Endothelial cell of umbilical vein (primary cell): ENCODE data around the gene TAPBP. TPM values are rescaled to one million over a fixed set of nuclear protein-coding genes. Genes with fewer than 3 reads are reported as not detected.

Experiments used
- BruUV-seq: library from RNA; stranded (reverse); fragments of 400-500 nt; replicated peaks from 2 replicates; lab custom pipeline; 2021; lab: Mats Ljungman, UMichigan
- CTCF ChIA-PET: fragments of 300-600, 350-600 bp; sonication (Branson Sonifier 250); formaldehyde crosslinking; loops from one replicate; lab custom pipeline; 2021; ENCODE audit warnings: antibody characterized with exemption, inconsistent platforms; lab: Charles Lee
- POLR2A ChIA-PET: fragments of 300-600, 350-600 bp; sonication (Branson Sonifier 250); formaldehyde crosslinking; loops from one replicate; lab custom pipeline; 2021; ENCODE audit warnings: antibody characterized with exemption, inconsistent platforms; lab: Charles Lee
- DNase-seq: peaks from one replicate; pipeline ENCODE4 v3.0.0-alpha.2; 2011; ENCODE audit warnings: low read depth, low spot score
- FAIRE-seq: peaks from 2 replicates; lab custom pipeline; 2011; peaks lifted over from hg19 to GRCh38; lab: Jason Lieb, UNC
- H2AFZ ChIP-seq: 2 replicates; pipeline ENCODE4 v1.6.0; 2012; ENCODE audit warnings: low read depth, low read length, control low read depth, inconsistent platforms
- H3K27ac ChIP-seq: 2 replicates; pipeline ENCODE4 v1.5.1; 2011; ENCODE audit warnings: low read depth, mild to moderate bottlenecking, control low read depth, low read length, moderate library complexity; ENCODE audit not compliant: insufficient read depth
- H3K27me3 ChIP-seq, 2 experiments: 2 replicates each; pipeline versions ENCODE4 v1.6.0 to v1.6.1; 2011; ENCODE audit warnings: low read length in 2 of 2, mixed read lengths in 1 of 2; ENCODE audit not compliant: control insufficient read depth in 2 of 2, insufficient read depth in 2 of 2
- H3K36me3 ChIP-seq, 2 experiments: 2 replicates in 1 of 2; 3 replicates in 1 of 2; pipeline ENCODE4 v1.5.1; 2011; ENCODE audit warnings: low read length in 2 of 2, mild to moderate bottlenecking in 1 of 2, moderate library complexity in 1 of 2; ENCODE audit not compliant: control insufficient read depth in 2 of 2, insufficient read depth in 2 of 2; ENCODE audit errors: extremely low read depth in 1 of 2
- H3K4me1 ChIP-seq: 3 replicates; pipeline ENCODE4 v1.5.1; 2011; ENCODE audit warnings: mild to moderate bottlenecking, low read length; ENCODE audit not compliant: control insufficient read depth, insufficient read depth; ENCODE audit errors: extremely low read depth
- H3K4me2 ChIP-seq: 2 replicates; pipeline ENCODE4 v1.6.1; 2011; ENCODE audit warnings: low read length, control low read depth, mixed read lengths; ENCODE audit not compliant: insufficient read depth
- H3K4me3 ChIP-seq, 3 experiments: fragments of 200-600 bp in 1 of 3; sonication (generic), shearing (Covaris generic) in 1 of 3; replicated peaks in 1 of 3; 2 replicates each; pipeline ENCODE4 v1.5.1; 2011 to 2016; ENCODE audit warnings: control low read depth in 3 of 3, low read length in 3 of 3, mild to moderate bottlenecking in 2 of 3, inconsistent platforms in 1 of 3, low read depth in 1 of 3, moderate library complexity in 1 of 3; ENCODE audit not compliant: insufficient read depth in 1 of 3
- H3K79me2 ChIP-seq: 2 replicates; pipeline ENCODE4 v1.6.0; 2012; ENCODE audit warnings: low read length, inconsistent platforms; ENCODE audit not compliant: control insufficient read depth, insufficient read depth
- H3K9ac ChIP-seq: replicated peaks from 2 replicates; pipeline ENCODE3; 2011; ENCODE audit warnings: low read length, control low read depth; ENCODE audit not compliant: insufficient read depth; ENCODE audit errors: extremely low read depth
- H3K9me1 ChIP-seq: replicated peaks from 3 replicates; pipeline ENCODE4 v1.6.0; 2011; ENCODE audit warnings: mild to moderate bottlenecking, low read length; ENCODE audit not compliant: control insufficient read depth, insufficient read depth; ENCODE audit errors: extremely low read depth
- H3K9me3 ChIP-seq: replicated peaks from 2 replicates; pipeline ENCODE4 v1.5.1; 2012; ENCODE audit warnings: low read length, inconsistent platforms; ENCODE audit not compliant: control insufficient read depth, insufficient read depth
- H4K20me1 ChIP-seq: replicated peaks from 2 replicates; pipeline ENCODE3; 2011; ENCODE audit warnings: mild to moderate bottlenecking, low read length; ENCODE audit not compliant: control insufficient read depth, insufficient read depth; ENCODE audit errors: extremely low read depth
- CTCF ChIP-seq, 2 donors: IDR thresholded peaks; 1 replicate in 1 of 2; 2 replicates in 1 of 2; pipeline ENCODE4 v1.5.1; 2011; ENCODE audit warnings: low read length in 2 of 2, mild to moderate bottlenecking in 2 of 2, moderate library complexity in 2 of 2, control low read depth in 1 of 2, inconsistent platforms in 1 of 2, low read depth in 1 of 2; ENCODE audit not compliant: insufficient read depth in 1 of 2; ENCODE audit errors: extremely low read depth in 1 of 2
- EZH2 ChIP-seq: IDR thresholded peaks from 2 replicates; pipeline ENCODE4 v1.6.1; 2012; ENCODE audit warnings: borderline replicate concordance, low read depth, mild to moderate bottlenecking, moderate library complexity, low read length, inconsistent platforms; ENCODE audit not compliant: severe bottlenecking
- FOS ChIP-seq: IDR thresholded peaks from 2 replicates; pipeline ENCODE4 v1.6.1; 2011; ENCODE audit warnings: mild to moderate bottlenecking, low read length, moderate library complexity, borderline replicate concordance; ENCODE audit not compliant: insufficient read depth
- GATA2 ChIP-seq: IDR thresholded peaks from 2 replicates; pipeline ENCODE4 v1.7.0; 2011; ENCODE audit warnings: low read depth, mild to moderate bottlenecking, moderate library complexity, mixed read lengths, low read length; ENCODE audit not compliant: insufficient read length, insufficient read depth
- JUN ChIP-seq: IDR thresholded peaks from 2 replicates; pipeline ENCODE4 v1.6.1; 2011; ENCODE audit warnings: borderline replicate concordance, low read depth; ENCODE audit not compliant: insufficient read length, insufficient read depth
- MAX ChIP-seq: IDR thresholded peaks from 2 replicates; pipeline ENCODE4 v1.6.1; 2011; ENCODE audit not compliant: insufficient read depth, insufficient read length
- MYC ChIP-seq: IDR thresholded peaks from one replicate; pipeline ENCODE4 v1.6.1; 2011; ENCODE audit warnings: mild to moderate bottlenecking, low read depth, low read length
- POLR2A ChIP-seq: IDR thresholded peaks from 2 replicates; pipeline ENCODE4 v1.6.1; 2012; ENCODE audit warnings: low read depth, mild to moderate bottlenecking, control low read depth, low read length
- POLR2AphosphoS5 ChIP-seq: IDR thresholded peaks from 2 replicates; pipeline ENCODE4 v1.6.1; 2012; ENCODE audit warnings: low read depth, mild to moderate bottlenecking, control low read depth, low read length, moderate library complexity; ENCODE audit not compliant: insufficient read depth
- dilution Hi-C: fragments of 300-500 bp; cut with MboI; formaldehyde crosslinking; loops from one replicate; pipeline ENCODE4 v1.15.0; 2019; ENCODE audit warnings: low sequenced_read_pairs; ENCODE audit not compliant: extremely low pct_ligation_motif_present
- intact Hi-C: fragments of 100-400 bp; cut with micrococcal nuclease; formaldehyde crosslinking; loops from one replicate; pipeline ENCODE4 v1.10.0; 2022
- polyA plus RNA-seq, 4 experiments: library from polyadenylated mRNA; depleted of rRNA in 3 of 4; stranded (reverse) in 3 of 4; unstranded in 1 of 4; fragments of >200 nt; gene quantifications; 2 replicates each; pipeline versions ENCODE4 v1.2.1 to v1.2.3, GENCODE V29; 2011 to 2012; ENCODE audit warnings: missing spikeins in 1 of 4
- total RNA-seq: library from RNA; stranded (reverse); gene quantifications from 2 replicates; pipeline ENCODE4 v1.2.3, GENCODE V29; 2021

The TAPBP gene
- total and polyA plus RNA-seq, 2 donors (not counting 3 experiments of a cell fraction or from before 2014, with no cell fraction given), result 69.6 to 98.0 TPM

DNA sequence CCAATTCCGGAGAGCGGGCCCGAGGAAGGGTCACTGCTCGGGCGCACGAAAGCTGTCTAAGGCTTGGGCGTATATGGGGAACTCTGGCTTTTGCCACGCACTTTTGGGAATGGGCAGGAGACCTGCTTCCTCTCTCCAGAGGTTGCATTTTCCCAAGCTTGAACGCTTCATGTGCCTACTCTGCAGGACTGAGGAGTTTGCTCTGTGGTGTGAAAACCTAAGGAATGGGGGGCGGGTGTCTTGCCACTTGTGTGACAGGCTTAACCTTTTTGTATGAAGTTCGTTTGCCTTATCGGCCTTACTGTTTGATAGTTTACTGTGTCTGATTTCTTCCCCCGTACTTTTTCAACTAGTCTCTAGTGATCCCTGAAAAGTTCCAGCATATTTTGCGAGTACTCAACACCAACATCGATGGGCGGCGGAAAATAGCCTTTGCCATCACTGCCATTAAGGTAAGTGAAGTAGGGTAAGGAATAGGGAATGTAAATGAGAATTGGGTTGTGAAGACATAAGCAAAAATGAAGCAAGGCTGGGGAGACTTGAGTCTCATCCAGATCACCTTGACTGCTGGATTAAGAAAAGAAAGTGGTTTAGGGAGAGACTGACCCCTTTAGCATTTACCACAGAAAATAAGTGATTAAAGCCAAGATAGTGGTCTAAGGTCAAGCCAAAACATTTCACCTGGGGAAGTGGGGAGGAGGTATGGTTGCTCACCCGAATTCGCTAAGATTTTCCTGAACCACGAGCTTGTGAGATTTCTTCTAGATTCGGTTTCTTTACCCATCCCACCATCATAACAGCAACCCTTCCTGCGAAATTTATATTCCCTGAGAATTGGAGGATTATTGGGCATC lies 41.4 kb downstream of the TAPBP start:
- Histone ChIP-seq H3K27me3 (no peaks in the 10 kb centered on the region), H3K4me2 (peak overlapping the region; percentile 97), H3K4me1 (peaks cover 48% of the 10 kb centered on the region), H3K36me3 (peaks cover 9 to 23% of the 10 kb centered on the region in 2 experiments), H2AFZ (no peak overlapping the region), H3K9me1 (no peaks in the 10 kb centered on the region), H3K4me3 (peak overlapping the region; percentile 70 to 86 (median 83)), H3K27ac (peak overlapping the region; percentile 85), H4K20me1 (peaks cover 5% of the 10 kb centered on the region), H3K79me2 (peaks cover 48% of the 10 kb centered on the region), H3K9ac (peak overlapping the region; percentile 91), H3K9me3 (no peaks in the 10 kb centered on the region)
- CTCF ChIA-PET, result interaction anchor here (1.0 to 2.1 kb wide), 4 partner anchors 11 to 27 kb away, joined by 3 to 9 read pairs (median 6); partner anchors contain the start of gene RGL2
- no peak for DNase-seq
- intact Hi-C loops (loop anchor here (1.0 to 5.0 kb wide), 3 partner anchors 27 to 155 kb away; partner anchors contain the start of genes RXRB and SLC39A7), dilution Hi-C loops (no loop called here)
- FAIRE-seq, result no peak
- TSS peak; percentile 60 for BruUV-seq
- TF ChIP-seq FOS (no peak), MYC (no peak), POLR2AphosphoS5 (no peak), CTCF (IDR thresholded peaks at IDR 0.05; ENCODE audit: extremely low read depth in 1 of 2, insufficient read depth in 1 of 2, low read depth in 1 of 2, low read length in 2 of 2) (no peak), POLR2A (no peak), GATA2 (no peak), JUN (no peak), EZH2 (no peak), MAX (no peak)
- POLR2A ChIA-PET, result interaction anchor here (0.9 to 1.7 kb wide), 7 partner anchors 10 to 301 kb away, joined by 3 to 10 read pairs (median 5); partner anchors contain the start of genes RING1 and ZBTB22
